HEK293T (cell line): ENCODE data around the gene ADAP1.
A peak's percentile ranks its signal among the peaks of the same experiment; 100 is the strongest.

Source experiments
- CTCF ChIA-PET: fragments of 350-600 bp; formaldehyde crosslinking; extraction: SDS; loops from one replicate; lab custom pipeline; 2021; ENCODE audit warnings: antibody characterized with exemption, inconsistent platforms; lab: Yijun Ruan, JAX
- POLR2A ChIA-PET: fragments of 350-600 bp; formaldehyde crosslinking; extraction: SDS; loops from one replicate; lab custom pipeline; 2020; ENCODE audit warnings: antibody characterized with exemption, inconsistent platforms; lab: Yijun Ruan, JAX
- DNase-seq: peaks from one replicate; pipeline ENCODE4 v3.0.0; 2012; ENCODE audit warnings: mixed read lengths; ENCODE audit errors: extremely low spot score
- ARNT ChIP-seq: fragments of 450-650 bp; IDR thresholded peaks from 2 replicates; pipeline ENCODE4 v1.6.1; 2017; ENCODE audit warnings: mild to moderate bottlenecking
- BHLHE40 ChIP-seq: fragments of 450-650 bp; IDR thresholded peaks from 2 replicates; pipeline ENCODE4 v1.6.1; 2016; ENCODE audit warnings: mild to moderate bottlenecking, moderate library complexity, borderline replicate concordance
- CTBP1 ChIP-seq: fragments of 450-650 bp; IDR thresholded peaks from 2 replicates; pipeline ENCODE4 v1.6.1; 2016; ENCODE audit warnings: borderline replicate concordance
- ELF4 ChIP-seq: fragments of 450-650 bp; IDR thresholded peaks from 2 replicates; pipeline ENCODE4 v1.6.1; 2017; ENCODE audit warnings: antibody characterized with exemption
- FOXA1 ChIP-seq: fragments of 450-650 bp; IDR thresholded peaks from 2 replicates; pipeline ENCODE4 v1.6.1; 2016; ENCODE audit warnings: mild to moderate bottlenecking
- FOXK2 ChIP-seq: fragments of 450-650 bp; IDR thresholded peaks from 2 replicates; pipeline ENCODE4 v1.6.1; 2016; ENCODE audit warnings: mild to moderate bottlenecking
- FOXM1 ChIP-seq: fragments of 450-650 bp; IDR thresholded peaks from 2 replicates; pipeline ENCODE4 v1.6.1; 2017; ENCODE audit warnings: mild to moderate bottlenecking, borderline replicate concordance
- HDGF ChIP-seq: fragments of 450-650 bp; IDR thresholded peaks from 2 replicates; pipeline ENCODE4 v1.6.1; 2017; ENCODE audit warnings: antibody characterized with exemption, borderline replicate concordance
- L3MBTL2 ChIP-seq: fragments of 450-650 bp; conservative IDR thresholded peaks from 2 replicates; pipeline ENCODE4 v1.6.1; 2016; ENCODE audit warnings: mild to moderate bottlenecking
- LEF1 ChIP-seq: fragments of 450-650 bp; IDR thresholded peaks from 2 replicates; pipeline ENCODE4 v1.6.1; 2017; ENCODE audit warnings: mild to moderate bottlenecking, borderline replicate concordance
- NFRKB ChIP-seq: fragments of 450-650 bp; IDR thresholded peaks from 2 replicates; pipeline ENCODE4 v1.6.1; 2016; ENCODE audit warnings: mild to moderate bottlenecking, moderate library complexity
- SP1 ChIP-seq: fragments of 450-650 bp; IDR thresholded peaks from 2 replicates; pipeline ENCODE4 v1.6.1; 2017
- SUZ12 ChIP-seq: fragments of 450-650 bp; IDR thresholded peaks from 2 replicates; pipeline ENCODE4 v1.6.1; 2016; ENCODE audit warnings: mild to moderate bottlenecking
- TARDBP ChIP-seq: fragments of 450-650 bp; IDR thresholded peaks from 2 replicates; pipeline ENCODE4 v1.6.1; 2016
- ZNF384 ChIP-seq: fragments of 450-650 bp; IDR thresholded peaks from 2 replicates; pipeline ENCODE4 v1.6.1; 2016
- TF ChIP-seq, protein P1 (sequence below): fragments of 450-650 bp; IDR thresholded peaks from 2 replicates; pipeline ENCODE4 v1.6.1; 2016

ADAP1 gene

GRCh38 chr7:997404-998395 is 43.2 kb upstream of the ADAP1 start:
- POLR2A ChIA-PET = interaction anchor here (0.9 kb wide), 1 partner anchor 23 kb away, joined by 4 read pairs; the partner anchor contains the start of gene COX19
- no peak for DNase-seq

DNA sequence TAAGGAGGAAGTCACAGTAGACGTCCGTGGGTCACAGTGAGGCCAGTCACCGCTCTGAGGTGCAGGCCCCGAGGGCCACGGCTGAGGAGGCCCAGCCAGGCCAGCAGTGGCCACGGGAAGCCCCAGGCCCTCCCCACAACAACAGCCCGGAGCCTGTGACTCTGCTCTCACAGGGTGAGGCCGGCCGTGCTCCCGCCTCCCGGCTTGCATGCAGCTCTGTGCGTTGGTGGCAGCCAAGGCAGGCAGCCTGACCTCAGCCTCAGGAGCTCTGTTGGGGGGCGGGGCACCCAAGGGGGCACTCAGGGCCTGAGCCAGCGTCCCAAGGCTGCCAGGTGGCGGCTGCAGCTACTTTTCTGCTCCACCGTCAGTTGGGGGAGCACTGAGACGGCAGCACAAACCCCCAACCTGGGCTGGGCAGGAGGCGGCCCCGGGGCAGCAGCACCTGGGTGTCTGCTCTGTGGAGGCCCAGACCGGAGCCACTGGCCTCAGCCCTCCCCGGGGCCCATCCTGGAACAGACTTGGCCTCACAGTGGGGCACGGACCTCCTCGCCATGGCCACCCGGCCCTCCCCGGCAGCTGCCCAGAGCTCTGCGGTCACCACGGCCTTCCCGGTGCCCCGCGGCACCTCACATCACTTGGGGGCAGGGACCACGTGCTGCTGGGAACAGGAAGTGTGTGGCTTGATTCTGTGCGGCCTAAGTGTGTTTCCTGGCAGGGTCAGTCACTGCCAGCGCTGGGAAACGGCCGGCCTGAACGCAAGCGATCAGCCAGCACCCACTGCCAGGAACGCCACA is 41.8 kb upstream of the ADAP1 start:
- DNase-seq = no peak
- ChIA-PET POLR2A (no interaction called here), CTCF (no interaction called here)
- TF ChIP-seq LEF1 (no peak), SP1 (no peak), SUZ12 (no peak), TARDBP (no peak), FOXM1 (no peak), L3MBTL2 (no peak), CTBP1 (no peak), NFRKB (no peak), BHLHE40 (no peak), ZNF384 (no peak)
- TF ChIP-seq, protein P1, sequence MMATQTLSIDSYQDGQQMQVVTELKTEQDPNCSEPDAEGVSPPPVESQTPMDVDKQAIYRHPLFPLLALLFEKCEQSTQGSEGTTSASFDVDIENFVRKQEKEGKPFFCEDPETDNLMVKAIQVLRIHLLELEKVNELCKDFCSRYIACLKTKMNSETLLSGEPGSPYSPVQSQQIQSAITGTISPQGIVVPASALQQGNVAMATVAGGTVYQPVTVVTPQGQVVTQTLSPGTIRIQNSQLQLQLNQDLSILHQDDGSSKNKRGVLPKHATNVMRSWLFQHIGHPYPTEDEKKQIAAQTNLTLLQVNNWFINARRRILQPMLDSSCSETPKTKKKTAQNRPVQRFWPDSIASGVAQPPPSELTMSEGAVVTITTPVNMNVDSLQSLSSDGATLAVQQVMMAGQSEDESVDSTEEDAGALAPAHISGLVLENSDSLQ = no peak

More at GRCh38 chr7:997404-998395, 43.2 kb upstream of the ADAP1 start:
- CTCF ChIA-PET = no interaction called here
- TF ChIP-seq TARDBP (no peak), SP1 (no peak), ELF4 (no peak), FOXK2 (no peak), FOXM1 (no peak), NFRKB (no peak), FOXA1 (no peak), BHLHE40 (no peak), ZNF384 (no peak), L3MBTL2 (no peak), LEF1 (no peak), SUZ12 (no peak), CTBP1 (no peak), HDGF (no peak), ARNT (no peak)
- TF ChIP-seq, protein P1 = no peak

DNA sequence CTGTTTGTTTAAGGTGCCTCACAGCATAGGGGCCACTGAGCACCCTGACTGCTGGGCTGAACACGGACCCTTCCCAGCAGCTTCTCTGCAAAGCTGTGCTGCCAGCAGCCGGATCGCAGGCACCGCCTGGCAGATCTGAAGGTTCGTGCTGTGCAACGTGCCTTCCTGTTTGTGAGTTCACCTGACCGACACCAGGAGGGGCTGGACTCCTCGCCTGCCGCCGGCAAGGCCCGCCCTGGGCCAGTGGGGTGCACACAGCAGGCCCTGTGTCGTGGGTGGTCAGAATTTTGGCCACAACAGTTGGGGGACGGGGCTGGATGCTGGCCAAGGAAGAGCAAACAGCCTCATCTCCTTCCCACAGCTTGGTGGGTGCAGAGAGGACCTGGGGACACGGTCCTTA is 41.1 kb upstream of the ADAP1 start:
- ChIA-PET CTCF (interaction anchor here (0.6 to 1.2 kb wide), 2 partner anchors 70 to 161 kb away, joined by 4 to 5 read pairs; no protein-coding TSS in a partner anchor), POLR2A (no interaction called here)
- no peak for DNase-seq
- TF ChIP-seq SUZ12 (no peak), SP1 (no peak), FOXA1 (no peak), ZNF384 (no peak), BHLHE40 (no peak)

GRCh38 chr7:994592-995308 is 40.3 kb upstream of the ADAP1 start:
- ChIA-PET POLR2A (no interaction called here), CTCF (interaction anchor here (0.6 to 3.1 kb wide), 9 partner anchors 20 to 227 kb away, joined by 3 to 47 read pairs (median 5); partner anchors contain the start of gene COX19)

DNA sequence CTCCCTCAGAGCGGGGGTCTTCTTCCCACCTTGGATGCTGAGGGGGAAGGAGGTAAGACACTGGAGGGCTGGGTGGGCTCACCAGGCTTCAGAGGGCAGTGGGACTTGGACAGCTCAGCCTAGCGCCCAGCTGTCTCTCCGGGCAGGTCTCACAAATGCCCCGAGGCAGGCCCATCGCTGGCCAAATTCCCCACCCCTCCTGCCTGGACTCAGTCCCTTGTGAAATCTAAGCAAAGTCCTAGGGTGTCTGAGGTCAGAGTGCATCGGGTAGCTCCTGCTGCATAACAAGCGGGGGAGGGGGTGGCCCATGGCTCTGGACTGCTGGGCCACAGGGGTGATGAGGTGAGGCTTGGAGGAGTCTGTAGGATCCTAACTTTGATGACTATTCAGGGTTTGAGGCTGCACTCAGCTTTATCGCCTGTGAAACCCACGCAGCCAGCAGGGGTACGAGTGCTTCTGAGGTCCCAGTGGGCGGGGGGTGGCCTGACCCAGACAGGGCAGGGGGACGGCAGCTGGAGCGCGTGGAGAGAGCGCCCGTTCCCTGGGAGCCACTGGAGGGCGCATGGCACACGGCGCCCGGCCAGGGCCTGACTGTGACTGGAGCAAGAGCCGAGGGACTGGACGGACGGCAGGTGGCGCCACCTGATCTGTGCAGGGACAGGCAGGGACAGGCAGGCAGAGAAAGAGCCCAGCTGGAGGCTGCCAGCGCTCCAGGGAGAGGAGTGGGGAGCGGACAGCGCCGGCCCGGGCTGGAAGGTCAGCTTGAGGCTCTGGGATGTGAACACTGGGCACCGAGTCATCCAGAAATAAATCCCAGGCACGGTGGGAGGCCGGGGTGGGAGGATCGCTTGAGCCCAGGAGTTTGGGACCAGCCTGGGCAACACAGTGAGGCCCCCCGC is 38.5 kb upstream of the ADAP1 start:
- CTCF ChIA-PET = interaction anchor here (0.5 to 3.1 kb wide), 21 partner anchors 11 to 526 kb away, joined by 3 to 47 read pairs (median 3); partner anchors contain the start of genes COX19 and GPR146
- TF ChIP-seq BHLHE40 = no peak
- no peak for TF ChIP-seq FOXA1
- TF ChIP-seq ARNT = no peak
- TF ChIP-seq, protein P1 = no peak; the same call in 1 of the 2 replicates
- no peak for TF ChIP-seq CTBP1
- no peak for TF ChIP-seq TARDBP
- no peak for TF ChIP-seq LEF1
- TF ChIP-seq FOXM1 = no peak
- no peak for TF ChIP-seq L3MBTL2
- no peak for TF ChIP-seq NFRKB
- no peak for TF ChIP-seq HDGF
- TF ChIP-seq FOXK2 = no peak
- TF ChIP-seq ZNF384 = no peak
- TF ChIP-seq SUZ12 = no peak
- no peak for TF ChIP-seq SP1
- TF ChIP-seq ELF4 = no peak
- peak; percentile 91 for DNase-seq
- POLR2A ChIA-PET = interaction anchor here (1.0 to 1.4 kb wide), 3 partner anchors 11 to 19 kb away, joined by 3 to 4 read pairs (median 3); partner anchors contain the start of gene CYP2W1

More at GRCh38 chr7:994592-995308, 40.3 kb upstream of the ADAP1 start:
- DNase-seq = no peak
- TF ChIP-seq ZNF384 (no peak), FOXM1 (no peak), BHLHE40 (no peak), LEF1 (no peak), L3MBTL2 (no peak), NFRKB (no peak)
